ENCODE data around the gene STRA6. TPM values are rescaled to one million over a fixed set of nuclear protein-coding genes. Genes with fewer than 3 reads are reported as not detected.

STRA6 gene
- total RNA-seq, 6 experiments from 2014 or later = 0.12 TPM; not detected in 5

GRCh38 chr15:74131628-74132413 is 70.8 kb downstream of the STRA6 start:
- Histone ChIP-seq H3K4me3 (no peak overlapping the region), H3K4me1 (peaks cover 0 to 36% (median 5%) of the 10 kb centered on the region in 4 donors), H3K9me3 (no peaks in the 10 kb centered on the region), H3K27me3 (peaks cover 24 to 39% of the 10 kb centered on the region in 2 donors), H3K36me3 (no peaks in the 10 kb centered on the region), H3K27ac (no peak overlapping the region)
- no peak for TF ChIP-seq CTCF (IDR thresholded peaks at IDR 0.05)
- no peak for TF ChIP-seq POLR2A (IDR thresholded peaks at IDR 0.05)
- WGBS (ENCODE audit: insufficient coverage, low coverage, low lambda C conversion rate, missing lambda C conversion rate) = 15% methylated on average over 16 of the region's 20 CpGs
- intact Hi-C loops (cut with DNase I) = loop anchor here in 1 of 2 donors (5.0 kb wide), 1 partner anchor 170 kb away; no protein-coding TSS in a partner anchor
- ATAC-seq = no peak
- DNase-seq = no peak

GRCh38 chr15:74130849-74131627 is 71.5 kb downstream of the STRA6 start:
- WGBS (ENCODE audit: insufficient coverage, low coverage, low lambda C conversion rate, missing lambda C conversion rate) = 7% methylated on average over 21 of the region's 28 CpGs
- Histone ChIP-seq H3K36me3 (no peaks in the 10 kb centered on the region), H3K4me1 (peaks cover 0 to 34% (median 5%) of the 10 kb centered on the region in 4 donors), H3K9me3 (no peaks in the 10 kb centered on the region), H3K27me3 (peaks cover 24 to 35% of the 10 kb centered on the region in 2 donors), H3K4me3 (no peak overlapping the region), H3K27ac (no peak overlapping the region)
- DNase-seq = no peak
- intact Hi-C loops (cut with DNase I) = loop anchor here in 1 of 2 donors (5.0 kb wide), 1 partner anchor 171 kb away; no protein-coding TSS in a partner anchor
- TF ChIP-seq POLR2A (IDR thresholded peaks at IDR 0.05) (no peak), CTCF (IDR thresholded peaks at IDR 0.05) (no peak)
- no peak for ATAC-seq

GRCh38 chr15:74130155-74130848 is 72.3 kb downstream of the STRA6 start, which contains the start of gene ISLR2:
Gene ISLR2, plus strand, starts transcription at chr15:74130586. Its CDS starts 2,169 bp downstream, at chr15:74132755.
- H3K27me3 ChIP-seq = peaks cover 24 to 33% of the 10 kb centered on the region in 2 donors
- H3K4me1 ChIP-seq = peaks cover 0 to 27% (median 5%) of the 10 kb centered on the region in 4 donors
- no peaks in the 10 kb centered on the region for H3K36me3 ChIP-seq
- WGBS (ENCODE audit: insufficient coverage, low coverage, low lambda C conversion rate, missing lambda C conversion rate) = 4% methylated on average over 35 of the region's 53 CpGs
- intact Hi-C loops (cut with DNase I) = loop anchor here in 1 of 2 donors (5.0 kb wide), 1 partner anchor 172 kb away; no protein-coding TSS in a partner anchor
- TF ChIP-seq CTCF (IDR thresholded peaks at IDR 0.05) (no peak), POLR2A (IDR thresholded peaks at IDR 0.05) (no peak)
- H3K9me3 ChIP-seq = no peaks in the 10 kb centered on the region
- DNase-seq = no peak
- H3K27ac ChIP-seq = no peak within 1 kb of the TSS
- H3K4me3 ChIP-seq = no peak within 1 kb of the TSS
- no peak for ATAC-seq

- no peak for DNase-seq
- Histone ChIP-seq H3K36me3 (no peaks in the 10 kb centered on the region), H3K4me1 (peaks cover 0 to 21% (median 5%) of the 10 kb centered on the region in 4 donors), H3K27me3 (peaks cover 24 to 27% of the 10 kb centered on the region in 2 donors), H3K27ac (no peak overlapping the region), H3K4me3 (no peak overlapping the region), H3K9me3 (no peaks in the 10 kb centered on the region)
- 2% methylated on average over 18 of the region's 40 CpGs for WGBS (ENCODE audit: insufficient coverage, low coverage, low lambda C conversion rate, missing lambda C conversion rate)
- intact Hi-C loops (cut with DNase I) = loop anchor here (5.0 kb wide), 2 partner anchors 173 to 178 kb away; no protein-coding TSS in a partner anchor
- ATAC-seq = no peak
- TF ChIP-seq POLR2A (IDR thresholded peaks at IDR 0.05) = no peak
- TF ChIP-seq CTCF (IDR thresholded peaks at IDR 0.05) = no peak
Observed at GRCh38 chr15:74129586-74130154, 72.9 kb downstream of the STRA6 start.
